Peyer's patch (tissue), 4 donors: Measurements from ENCODE around the gene EWSR1. TPM values are rescaled to one million over a fixed set of nuclear protein-coding genes. Genes with fewer than 3 reads are reported as not detected.

ENCODE experiments used
- DNase-seq, 3 donors: peaks; one replicate each; pipeline ENCODE4 v3.0.0-alpha.2; 2017 to 2019
- H3K27ac ChIP-seq, 4 donors: fragments of 200-600 bp; sonication (generic); one replicate each; pipeline ENCODE4 v1.5.1; 2016 to 2019
- H3K27me3 ChIP-seq, 2 donors: fragments of 200-600 bp; sonication (generic); one replicate each; pipeline ENCODE4 v1.5.1; 2019
- H3K36me3 ChIP-seq, 3 donors: fragments of 200-600 bp; sonication (generic); one replicate each; pipeline ENCODE4 v1.5.1; 2016 to 2019
- H3K4me1 ChIP-seq, 4 donors: fragments of 200-600 bp; sonication (generic); one replicate each; pipeline ENCODE4 v1.5.1; 2016 to 2019
- H3K4me3 ChIP-seq, 4 donors: fragments of 200-600 bp; sonication (generic); 1 replicate in 3 of 4; 2 replicates in 1 of 4; pipeline ENCODE4 v1.5.1; 2016 to 2019; ENCODE audit warnings: mild to moderate bottlenecking in 1 of 4
- H3K9me3 ChIP-seq, 4 donors: fragments of 200-600 bp; sonication (generic); one replicate each; pipeline ENCODE4 v1.5.1; 2016 to 2019; ENCODE audit warnings: mild to moderate bottlenecking in 1 of 4
- CTCF ChIP-seq, 6 experiments: fragments of 450-650 bp in 4 of 6; fragments of 200-600 bp in 2 of 6; sonication (generic) in 1 of 6; IDR thresholded peaks; one replicate each; pipeline ENCODE4 v1.5.1; 2017 to 2019; ENCODE audit warnings: antibody characterized with exemption in 6 of 6, mild to moderate bottlenecking in 3 of 6, moderate library complexity in 1 of 6
- POLR2A ChIP-seq, 2 donors: fragments of 450-650 bp; IDR thresholded peaks; one replicate each; pipeline ENCODE4 v1.5.1; 2017; ENCODE audit warnings: antibody characterized with exemption in 2 of 2, mild to moderate bottlenecking in 2 of 2, moderate library complexity in 2 of 2
- total RNA-seq, 4 donors: library from RNA; depleted of rRNA; stranded (reverse); fragments of >200 nt; gene quantifications; one replicate each; pipeline ENCODE4 v1.1.0, GENCODE V29; 2016

EWSR1 gene
- total RNA-seq, 4 donors from 2014 or later: 186 to 444 (median 276) TPM

- Histone ChIP-seq H3K36me3 (peaks cover 0 to 33% (median 2%) of the 10 kb centered on the region in 3 donors), H3K27me3 (no peaks in the 10 kb centered on the region), H3K4me1 (peaks cover 0 to 31% (median 12%) of the 10 kb centered on the region in 4 donors), H3K27ac (peak overlapping the region in 2 of 4 donors; percentile 65 to 76), H3K9me3 (no peaks in the 10 kb centered on the region), H3K4me3 (no peak overlapping the region)
- no peak for TF ChIP-seq CTCF (IDR thresholded peaks at IDR 0.05)
- DNase-seq: peak in 2 of 3 donors; percentile 73 to 81
Observed at GRCh38 chr22:29302681-29303465, 34.8 kb downstream of the EWSR1 start.

- no peaks in the 10 kb centered on the region for H3K27me3 ChIP-seq
- H3K9me3 ChIP-seq: no peaks in the 10 kb centered on the region
- H3K36me3 ChIP-seq: peaks cover 0 to 4% (median 0%) of the 10 kb centered on the region in 3 donors
- TF ChIP-seq CTCF (IDR thresholded peaks at IDR 0.05): no peak
- no peak for TF ChIP-seq POLR2A (IDR thresholded peaks at IDR 0.05)
- H3K4me1 ChIP-seq: peaks cover 8 to 60% (median 21%) of the 10 kb centered on the region in 4 donors
- DNase-seq: no peak
- H3K27ac ChIP-seq: peak overlapping the region in 2 of 4 donors; percentile 86 to 90
- peak overlapping the region in 3 of 4 donors; percentile 60 to 86 (median 85) for H3K4me3 ChIP-seq
Observed at GRCh38 chr22:29305836-29306174, 37.7 kb downstream of the EWSR1 start.

GRCh38 chr22:29306175-29306834 is 38.2 kb downstream of the EWSR1 start, which contains the start of gene GAS2L1:
Gene GAS2L1, plus strand, starts transcription at chr22:29306650. Its CDS starts 1,456 bp downstream, at chr22:29308106.
- H3K4me1 ChIP-seq: peaks cover 8 to 60% (median 25%) of the 10 kb centered on the region in 4 donors
- DNase-seq: peak; percentile 37 to 91 (median 85)

GRCh38 chr22:29306835-29307595 is 38.9 kb downstream of the EWSR1 start:
- H3K4me1 ChIP-seq: peaks cover 8 to 60% (median 25%) of the 10 kb centered on the region in 4 donors
- H3K36me3 ChIP-seq: no peaks in the 10 kb centered on the region
- H3K4me3 ChIP-seq: peak overlapping the region; percentile 60 to 86 (median 82)
- DNase-seq: peak; percentile 37 to 90 (median 85)
- no peaks in the 10 kb centered on the region for H3K27me3 ChIP-seq
- TF ChIP-seq CTCF (IDR thresholded peaks at IDR 0.05): peak in 2 of 6 experiments; percentile 5 to 10
- peak; percentile 25 to 29 for TF ChIP-seq POLR2A (IDR thresholded peaks at IDR 0.05)
- H3K27ac ChIP-seq: peak overlapping the region; percentile 75 to 90 (median 84)
- no peaks in the 10 kb centered on the region for H3K9me3 ChIP-seq

More at GRCh38 chr22:29306175-29306834, 38.2 kb downstream of the EWSR1 start, which contains the start of gene GAS2L1:
- Histone ChIP-seq H3K36me3 (peaks cover 0 to under 1% (median 0%) of the 10 kb centered on the region in 3 donors), H3K27ac (peak within 1 kb of the TSS; percentile 75 to 90 (median 84)), H3K27me3 (no peaks in the 10 kb centered on the region), H3K9me3 (no peaks in the 10 kb centered on the region), H3K4me3 (peak within 1 kb of the TSS; percentile 60 to 86 (median 82))
- TF ChIP-seq POLR2A (IDR thresholded peaks at IDR 0.05) (no peak), CTCF (IDR thresholded peaks at IDR 0.05) (peak in 5 of 6 experiments; percentile 8 to 71 (median 68))

- H3K27ac ChIP-seq: peak overlapping the region; percentile 75 to 90 (median 84)
- no peak for TF ChIP-seq CTCF (IDR thresholded peaks at IDR 0.05)
- no peak for TF ChIP-seq POLR2A (IDR thresholded peaks at IDR 0.05)
- no peaks in the 10 kb centered on the region for H3K9me3 ChIP-seq
- H3K4me3 ChIP-seq: peak overlapping the region; percentile 60 to 86 (median 82)
- peak in 1 of 3 donors; percentile 46 for DNase-seq
- no peaks in the 10 kb centered on the region for H3K27me3 ChIP-seq
- H3K36me3 ChIP-seq: no peaks in the 10 kb centered on the region
- peaks cover 8 to 56% (median 25%) of the 10 kb centered on the region in 4 donors for H3K4me1 ChIP-seq
Observed at GRCh38 chr22:29307596-29308147, 39.6 kb downstream of the EWSR1 start.
